Left ventricle myocardium superior (tissue), 1 donor: Measurements from ENCODE around the gene TMPRSS6. TPM values are rescaled to one million over a fixed set of nuclear protein-coding genes. Genes with fewer than 3 reads are reported as not detected.

Experiments
- ATAC-seq: fragments of 200-7000 bp; cut with Tn5 transposase; one replicate; pipeline ENCODE4 v1.9.1; 2020; ENCODE audit warnings: mild to moderate bottlenecking, moderate library complexity
- DNase-seq: peaks from one replicate; pipeline ENCODE4 v3.0.0-alpha.2; 2020
- intact Hi-C: fragments of 100-400 bp; cut with micrococcal nuclease; formaldehyde crosslinking; loops from one replicate; pipeline ENCODE4 v1.11.0; 2022
- total RNA-seq: library from RNA; stranded (reverse); fragmentation: NEBNext Ultra II Directional; extraction: Animal tissue kit (Norgen Biotek cat#: 25700); gene quantifications from one replicate; pipeline ENCODE4 v1.2.1, GENCODE V29; 2021
- donor health status: DM: no; HTN: yes; CAD: no; lungs with severe emphysema.

TMPRSS6 gene
- total RNA-seq, 1 donor from 2014 or later: not detected

GRCh38 chr22:37120569-37121340 is 11.2 kb upstream of the TMPRSS6 start:
- DNase-seq (no peak), ATAC-seq (no peak)
- intact Hi-C loops: no loop called here

- intact Hi-C loops: no loop called here
- no peak for ATAC-seq
- no peak for DNase-seq
Measured at GRCh38 chr22:37119872-37120271, 10.4 kb upstream of the TMPRSS6 start.

- ATAC-seq (no peak), DNase-seq (no peak)
- intact Hi-C loops: no loop called here
Measured at GRCh38 chr22:37118083-37118482, 8.6 kb upstream of the TMPRSS6 start.

- intact Hi-C loops: no loop called here
- no peak for DNase-seq
- ATAC-seq: no peak
Measured at GRCh38 chr22:37117092-37117491, 7.6 kb upstream of the TMPRSS6 start.

DNA sequence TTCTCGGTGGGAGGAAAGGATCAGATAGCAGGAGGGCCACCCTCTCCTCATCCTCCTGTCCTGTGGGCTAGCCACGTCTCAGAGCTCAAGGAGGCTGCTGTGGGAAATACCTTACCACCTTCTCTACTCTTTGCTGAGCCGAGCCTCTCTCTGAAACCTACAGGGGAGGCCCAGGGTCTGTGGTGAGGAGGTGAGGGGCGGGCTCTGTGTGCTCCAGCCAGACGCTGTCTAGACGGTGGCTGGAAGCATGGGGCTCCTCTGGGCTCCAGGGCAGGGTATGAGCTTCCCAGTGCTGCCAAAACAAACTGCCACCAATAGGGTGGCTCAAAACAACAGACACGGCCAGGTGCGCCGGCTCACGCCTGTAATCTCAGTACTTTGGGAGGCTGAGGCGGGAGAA is 5.5 kb upstream of the TMPRSS6 start:
- ATAC-seq (no peak), DNase-seq (no peak)
- intact Hi-C loops: no loop called here

DNA sequence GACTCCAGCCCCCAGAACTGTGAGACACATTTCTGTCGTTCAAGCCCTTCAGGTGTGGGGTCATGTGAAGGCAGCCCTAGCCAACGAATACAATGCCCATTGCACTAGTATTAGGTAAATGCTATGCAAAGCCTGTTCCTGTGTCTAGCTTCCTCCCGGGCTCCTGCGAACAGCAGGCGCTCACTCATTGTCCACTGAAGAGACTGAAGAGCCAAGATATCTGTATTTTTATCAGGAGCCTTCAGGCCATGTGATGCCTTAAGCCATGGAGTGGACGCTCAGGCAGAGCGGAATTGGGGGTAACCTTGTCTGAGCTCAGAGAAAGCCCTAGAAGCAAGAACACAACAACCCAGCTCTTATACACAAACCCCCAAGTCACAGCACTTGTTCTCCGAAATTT is 4.2 kb upstream of the TMPRSS6 start:
- intact Hi-C loops: no loop called here
- no peak for ATAC-seq
- no peak for DNase-seq

DNA sequence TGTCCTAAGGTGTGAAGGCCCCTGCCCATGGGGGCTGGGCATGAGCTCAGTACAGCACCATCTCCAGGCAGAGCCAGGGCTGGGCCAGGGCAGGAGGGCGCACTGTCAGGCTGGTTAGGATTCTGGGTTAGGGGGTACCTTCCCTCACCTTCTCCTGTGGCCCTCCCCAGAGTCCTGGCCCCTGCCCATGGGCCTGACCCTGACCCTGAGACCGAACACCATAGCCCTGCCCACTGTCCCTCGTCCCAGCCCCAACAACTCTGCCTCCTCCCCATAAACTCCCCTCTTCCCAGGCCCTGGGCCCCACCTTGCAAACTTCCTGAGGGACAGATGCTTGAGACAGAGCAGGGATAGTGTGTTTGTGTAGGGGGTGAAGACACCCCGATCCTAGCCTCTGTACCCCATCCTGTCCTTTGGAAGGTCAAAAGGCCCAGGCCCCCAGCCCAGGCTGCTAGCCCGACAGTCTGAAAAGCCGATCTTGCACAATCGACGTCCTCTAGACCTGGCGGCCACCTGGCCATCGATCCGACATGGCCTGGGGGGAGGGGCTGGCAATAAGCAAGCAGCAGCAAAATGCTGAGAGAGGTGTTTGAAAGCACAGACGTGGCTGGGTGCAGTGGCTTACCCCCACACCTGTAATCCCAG is 2.7 kb upstream of the TMPRSS6 start:
- intact Hi-C loops: no loop called here
- DNase-seq: no peak
- no peak for ATAC-seq

GRCh38 chr22:37111156-37111717 is 1.7 kb upstream of the TMPRSS6 start:
- intact Hi-C loops: no loop called here
- DNase-seq (no peak), ATAC-seq (no peak)

DNA sequence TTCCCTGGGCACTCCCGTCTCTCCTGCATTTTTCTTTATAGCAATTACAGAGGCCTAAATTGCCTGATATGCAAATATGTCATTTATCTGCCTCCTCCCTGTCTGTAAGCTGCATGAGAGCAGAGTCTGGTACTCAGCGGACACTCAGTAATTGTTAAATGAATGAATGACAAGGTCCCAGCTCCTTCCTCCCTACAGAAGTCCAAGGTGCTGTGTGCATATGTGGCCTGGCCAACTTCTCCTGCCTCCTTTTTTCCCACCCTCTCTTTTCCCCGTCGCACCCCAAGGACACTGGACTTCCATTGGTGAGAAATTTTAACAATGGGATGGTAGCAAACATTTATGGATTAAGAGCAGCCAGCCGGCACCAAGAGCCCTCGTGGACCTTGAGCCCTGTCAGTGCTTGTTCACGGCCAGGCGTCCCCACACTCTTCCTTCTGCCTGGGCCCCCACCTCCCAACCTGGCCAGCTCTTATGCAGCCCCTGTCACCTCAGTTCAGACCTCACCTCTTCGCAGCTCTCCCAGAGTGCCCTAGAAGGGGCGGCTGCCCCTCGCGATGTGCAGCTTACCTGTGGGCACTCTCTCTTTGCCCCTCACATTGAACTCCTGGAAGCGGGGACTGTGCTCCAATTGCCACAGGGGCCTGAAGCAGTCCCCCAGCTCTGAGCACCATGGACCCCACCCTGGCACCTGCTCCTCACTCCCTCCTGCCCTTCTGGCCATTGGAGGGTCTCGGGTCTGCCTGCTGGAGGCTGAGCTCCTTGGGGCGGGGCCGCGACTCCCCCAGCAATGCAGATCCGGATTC is 1.5 kb downstream of the TMPRSS6 start:
- intact Hi-C loops: no loop called here
- DNase-seq: no peak
- ATAC-seq: no peak

DNA sequence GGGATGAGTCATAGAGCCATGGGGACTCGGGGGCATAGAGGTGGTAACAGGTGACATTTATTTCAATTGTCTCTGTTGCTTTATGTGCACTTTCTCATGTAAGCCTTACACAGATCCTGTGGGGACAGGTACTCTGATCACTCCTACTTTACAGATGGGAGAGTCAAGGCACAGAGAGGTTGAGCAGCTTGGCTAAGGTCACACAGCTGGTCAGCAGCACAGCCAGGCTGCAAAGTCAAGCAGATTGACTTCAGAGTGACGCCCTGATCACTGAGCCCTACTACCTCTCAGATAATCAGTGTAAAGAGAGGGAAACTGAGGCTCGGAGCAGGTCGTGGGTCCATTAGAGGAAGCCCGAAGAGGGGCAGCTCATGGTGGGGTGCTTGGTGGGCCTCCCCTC is 3.5 kb downstream of the TMPRSS6 start:
- intact Hi-C loops: no loop called here
- ATAC-seq (no peak), DNase-seq (no peak)

GRCh38 chr22:37105154-37105553 is 4.4 kb downstream of the TMPRSS6 start:
- DNase-seq (no peak), ATAC-seq (no peak)
- intact Hi-C loops: no loop called here

- intact Hi-C loops: no loop called here
- ATAC-seq (no peak), DNase-seq (no peak)
Measured at GRCh38 chr22:37103656-37104452, 5.7 kb downstream of the TMPRSS6 start.

DNA sequence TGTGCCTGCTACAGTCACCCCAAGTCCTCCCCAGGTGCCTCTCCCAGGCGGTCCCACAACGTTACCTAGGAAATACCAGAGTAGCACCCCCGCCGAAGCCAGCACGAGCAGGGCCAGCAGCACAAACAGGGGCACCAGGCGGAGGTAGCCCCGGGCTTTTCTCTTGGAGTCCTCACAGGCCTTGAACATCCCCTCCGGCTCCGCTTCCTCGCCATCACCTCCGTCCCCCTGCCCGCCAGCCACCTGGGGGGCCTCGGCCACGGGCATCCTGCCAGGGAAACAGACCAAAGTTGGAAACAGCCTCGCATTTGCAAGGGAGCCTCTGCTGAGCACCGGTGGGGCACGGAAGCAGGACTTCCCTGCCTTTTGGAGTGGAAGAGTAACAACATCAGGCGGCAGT is 6.4 kb downstream of the TMPRSS6 start:
- DNase-seq: no peak
- intact Hi-C loops: no loop called here
- ATAC-seq: no peak

DNA sequence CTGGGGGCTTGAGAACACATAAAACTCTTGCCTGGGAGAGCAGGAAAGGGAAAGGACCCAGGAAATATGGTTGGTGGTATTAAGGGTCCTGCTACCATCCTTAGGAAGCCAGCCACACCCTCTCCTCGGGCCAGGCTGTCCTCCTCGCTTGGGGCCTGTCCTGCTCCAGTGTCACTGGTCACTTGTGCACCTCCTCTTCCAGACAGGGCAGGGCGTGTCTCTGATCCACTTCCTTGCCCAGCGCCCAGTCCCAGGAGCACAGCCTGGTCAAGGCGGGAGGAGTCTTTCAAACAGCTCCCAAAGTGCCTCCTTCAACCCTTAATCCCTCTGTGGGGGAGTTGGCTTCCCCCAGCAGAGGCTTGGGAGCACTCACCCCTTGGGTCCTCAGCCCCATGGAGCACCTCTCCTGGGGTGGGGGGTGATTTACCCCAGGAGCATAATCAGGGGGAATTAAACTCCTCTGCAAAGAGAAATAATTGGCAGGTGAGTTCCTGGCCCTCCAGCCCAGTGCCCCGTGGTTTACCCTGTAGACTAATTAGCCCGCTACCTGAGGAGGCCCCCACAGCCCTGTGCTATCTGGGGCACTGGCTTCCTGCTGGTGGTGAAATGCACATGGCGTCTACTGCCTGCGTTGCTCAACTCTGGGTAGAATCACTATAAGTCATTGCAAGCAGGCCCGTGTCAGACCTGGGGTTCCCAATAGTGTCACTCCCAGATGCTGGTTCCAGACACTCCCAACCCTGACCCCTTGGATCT is 8.0 kb downstream of the TMPRSS6 start:
- ATAC-seq (no peak), DNase-seq (no peak)
- intact Hi-C loops: no loop called here

DNA sequence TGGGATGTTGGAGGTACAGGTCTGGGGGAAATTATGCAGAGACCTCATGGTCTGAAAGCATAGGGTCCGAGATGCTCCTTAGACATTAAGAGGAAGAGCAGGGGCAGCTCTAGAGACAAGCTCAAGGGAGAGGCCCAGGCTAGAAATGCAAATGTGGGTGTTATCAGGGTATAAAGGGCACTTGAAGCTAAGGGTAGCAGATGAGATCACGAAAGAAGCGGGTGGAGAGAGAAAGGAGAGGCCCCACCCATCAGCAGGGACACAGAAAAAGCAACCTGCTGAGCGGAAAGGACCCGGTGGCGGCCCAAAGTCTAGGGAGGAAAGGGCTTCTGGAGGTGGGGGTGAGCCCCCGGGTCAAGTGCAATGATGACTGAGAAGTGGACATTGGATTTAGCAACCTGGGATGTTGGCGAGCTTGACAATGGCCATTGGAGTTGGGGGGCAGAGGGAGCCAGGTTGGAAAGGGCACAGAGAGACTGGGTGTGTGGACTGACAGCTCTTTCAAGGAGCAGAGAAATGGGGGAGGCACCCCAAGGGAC is 8.9 kb downstream of the TMPRSS6 start:
- DNase-seq (no peak), ATAC-seq (no peak)
- intact Hi-C loops: no loop called here

GRCh38 chr22:37098976-37099591 is 10.4 kb downstream of the TMPRSS6 start:
- no peak for ATAC-seq
- DNase-seq: no peak
- intact Hi-C loops: no loop called here

- no peak for ATAC-seq
- intact Hi-C loops: no loop called here
- DNase-seq: no peak
Measured at GRCh38 chr22:37097346-37097745, 12.2 kb downstream of the TMPRSS6 start.

- intact Hi-C loops: no loop called here
- DNase-seq (no peak), ATAC-seq (no peak)
Measured at GRCh38 chr22:37095113-37095512, 14.4 kb downstream of the TMPRSS6 start.
